NCI-H1417 treated with DMSO at 0.1 percent for 48 hours (cell line): Measurements from ENCODE around the gene MORN5.

Source experiments
- DNase-seq: peaks from one replicate; lab custom pipeline; 2025; lab: John Stamatoyannopoulos, UW

MORN5 gene

DNA sequence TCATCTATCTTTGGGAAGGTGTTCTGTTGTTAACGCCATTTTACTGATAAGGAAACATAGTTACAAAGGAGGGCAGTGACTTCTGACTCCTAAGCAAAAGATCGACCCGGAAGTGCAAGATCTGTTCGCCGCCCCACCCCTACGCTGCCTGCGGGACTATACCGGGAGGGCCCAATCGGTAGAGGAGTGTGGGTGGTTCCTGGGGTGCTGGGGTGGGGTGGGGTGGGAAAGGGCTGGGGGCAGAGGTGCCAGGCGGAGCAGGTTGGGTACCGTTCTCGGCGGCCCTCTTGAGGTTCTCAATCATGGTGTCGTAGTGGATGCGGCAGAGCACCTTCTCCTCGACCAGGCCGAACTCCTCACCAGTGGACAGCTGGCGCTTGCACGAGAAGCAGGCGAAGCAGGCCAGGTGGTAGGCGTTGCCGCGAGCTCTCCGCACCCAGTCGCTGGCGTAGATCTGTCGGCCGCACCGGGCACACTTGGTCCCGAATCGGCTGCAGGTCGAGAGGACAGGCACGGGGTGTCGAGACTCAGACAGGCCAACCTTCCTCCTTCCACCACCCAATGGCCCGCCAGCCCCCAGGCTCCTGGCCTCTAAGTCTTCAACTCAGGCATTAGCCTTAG is 57.2 kb downstream of the MORN5 start:
- DNase-seq: no peak

DNA sequence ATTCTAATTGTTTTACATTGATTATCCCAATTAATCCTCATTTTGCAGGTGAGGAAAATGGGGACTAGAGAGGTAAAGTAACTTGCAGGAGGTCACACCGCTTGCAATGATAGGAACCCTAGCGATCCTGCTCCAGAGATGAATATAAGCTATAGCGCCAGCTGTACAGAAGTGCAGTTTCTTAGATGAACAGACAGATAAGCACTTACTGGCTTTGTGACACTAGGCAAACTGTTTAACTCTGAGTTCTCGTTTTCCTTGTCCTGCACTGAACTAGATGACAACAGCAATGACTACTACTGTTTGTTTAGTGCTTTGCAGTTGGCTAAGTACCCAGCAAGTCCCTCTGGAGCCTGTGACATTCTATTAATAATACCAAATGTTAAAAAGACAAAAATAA is 57.9 kb downstream of the MORN5 start:
- no peak for DNase-seq

DNA sequence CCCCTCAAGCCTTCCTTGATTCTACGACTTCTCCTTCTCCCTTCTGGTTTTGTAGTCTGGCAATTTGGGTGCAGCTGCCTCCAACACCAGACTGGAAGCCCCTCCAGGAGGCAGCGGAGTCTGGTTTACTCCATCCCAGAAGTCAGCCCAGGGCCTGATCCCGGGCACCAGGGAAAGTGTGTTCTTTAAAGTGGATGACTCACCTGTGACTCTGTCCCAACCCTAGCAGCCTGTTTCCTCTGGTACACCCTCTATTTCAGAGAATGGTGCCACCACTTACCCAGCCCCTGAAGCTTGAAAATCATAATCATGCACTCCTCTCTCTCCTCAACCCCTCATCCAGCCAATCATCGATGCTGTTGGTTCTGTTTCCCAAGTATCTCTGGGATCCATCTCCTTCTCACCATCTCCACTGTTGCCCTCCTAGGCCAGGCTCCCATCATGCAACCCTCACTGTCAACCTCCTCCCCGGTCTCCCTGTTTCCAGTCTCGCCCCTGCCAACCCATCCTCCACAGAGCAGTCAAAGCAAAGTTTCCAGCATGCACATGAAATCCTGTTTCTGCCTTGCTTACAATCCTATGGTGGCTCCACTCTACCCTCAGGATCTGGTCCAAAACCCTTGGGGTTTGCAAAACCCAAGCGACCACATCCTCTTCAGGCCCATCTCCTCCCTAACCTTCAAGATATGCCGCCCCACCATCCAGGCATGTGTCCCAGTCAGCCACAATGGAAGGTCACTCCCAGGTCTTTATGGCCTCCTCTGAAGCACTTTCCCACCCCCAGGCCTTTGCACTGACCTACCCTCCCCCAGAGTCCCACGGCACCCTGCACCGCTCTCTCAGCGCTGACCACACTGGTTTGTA is 58.6 kb downstream of the MORN5 start:
- no peak for DNase-seq

DNA sequence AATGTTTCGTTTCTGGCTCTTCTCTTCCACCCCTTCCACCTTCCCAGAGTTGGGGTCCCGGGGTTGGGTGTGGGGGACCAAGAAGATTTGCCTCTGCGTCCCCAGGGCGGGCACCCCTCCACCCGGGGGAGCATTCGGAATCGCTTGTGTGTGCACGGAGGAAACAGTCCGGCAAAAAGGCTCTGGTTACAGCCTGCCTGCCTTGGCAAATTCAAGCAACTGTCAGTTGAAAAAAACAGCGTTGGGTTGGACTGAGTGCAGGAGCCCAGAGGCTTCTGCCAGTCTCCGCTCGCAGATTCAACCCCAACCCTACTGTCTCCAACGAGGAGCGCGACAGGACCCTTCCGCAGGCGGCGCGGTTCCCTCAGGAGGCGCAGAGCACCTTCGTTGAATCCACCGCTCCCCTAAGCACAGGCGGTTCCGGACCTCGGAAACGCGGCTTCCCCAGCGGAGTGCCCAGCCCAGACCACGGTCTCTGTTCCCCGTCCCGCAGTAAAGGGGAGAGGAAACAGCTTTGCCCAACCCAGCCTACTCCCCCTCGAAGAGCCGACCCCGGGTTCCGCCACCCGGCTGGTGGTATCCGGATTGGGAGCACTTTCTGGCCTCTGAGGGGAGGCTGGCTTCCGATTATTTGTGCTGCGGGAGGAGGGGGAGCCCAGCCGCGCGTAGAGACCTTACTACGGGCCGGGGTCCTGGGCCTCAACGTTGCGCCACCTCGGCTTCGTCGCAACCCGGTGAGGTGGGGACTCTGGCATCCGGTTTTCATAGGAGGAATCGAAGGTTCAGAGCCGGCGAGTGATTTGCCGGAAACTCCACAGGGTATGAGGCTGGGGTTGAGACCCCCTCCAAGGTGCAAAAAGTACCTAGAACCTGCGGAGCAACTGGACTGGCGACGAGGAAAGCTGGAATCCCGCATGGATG is 59.5 kb downstream of the MORN5 start:
- no peak for DNase-seq

DNA sequence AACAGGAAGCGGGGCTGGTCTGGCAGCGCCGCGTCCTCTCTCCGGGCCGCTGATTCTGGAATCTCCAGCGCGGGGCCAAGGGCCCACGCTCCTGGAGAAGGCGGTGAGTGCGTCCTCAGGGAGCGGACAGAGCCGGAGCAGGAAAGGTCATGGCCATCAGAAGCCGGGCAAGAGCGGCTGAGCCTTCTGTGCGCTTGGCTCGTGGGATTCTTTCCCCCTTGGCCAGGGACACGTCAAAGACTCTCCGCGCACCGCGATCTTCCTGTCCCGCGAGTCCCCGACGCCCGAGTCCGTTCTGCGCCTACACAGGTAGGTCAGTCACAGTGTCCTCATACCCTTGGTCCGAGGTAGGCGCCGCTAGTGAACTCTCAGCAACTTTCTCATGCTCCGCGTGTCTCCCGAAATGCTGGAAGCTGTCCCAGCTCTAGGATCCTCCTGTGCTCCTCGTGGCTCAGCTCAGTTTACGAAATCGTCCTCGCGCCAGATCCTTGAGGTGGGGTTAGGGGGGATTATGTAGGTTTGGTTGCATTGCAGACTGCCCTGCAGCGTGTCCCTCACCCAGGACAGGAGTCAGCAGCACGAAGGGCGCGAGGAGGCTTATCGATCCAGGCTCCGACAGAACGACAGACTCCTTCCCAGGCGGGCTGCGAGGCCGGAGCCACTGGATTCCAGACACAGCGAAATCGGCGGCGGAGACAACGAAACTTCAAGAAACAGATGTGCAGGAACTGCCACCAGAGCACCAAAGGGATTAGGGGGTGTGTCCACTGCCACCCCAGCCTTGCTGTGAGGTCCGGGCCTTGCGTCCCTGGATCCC is 60.4 kb downstream of the MORN5 start:
- no peak for DNase-seq

DNA sequence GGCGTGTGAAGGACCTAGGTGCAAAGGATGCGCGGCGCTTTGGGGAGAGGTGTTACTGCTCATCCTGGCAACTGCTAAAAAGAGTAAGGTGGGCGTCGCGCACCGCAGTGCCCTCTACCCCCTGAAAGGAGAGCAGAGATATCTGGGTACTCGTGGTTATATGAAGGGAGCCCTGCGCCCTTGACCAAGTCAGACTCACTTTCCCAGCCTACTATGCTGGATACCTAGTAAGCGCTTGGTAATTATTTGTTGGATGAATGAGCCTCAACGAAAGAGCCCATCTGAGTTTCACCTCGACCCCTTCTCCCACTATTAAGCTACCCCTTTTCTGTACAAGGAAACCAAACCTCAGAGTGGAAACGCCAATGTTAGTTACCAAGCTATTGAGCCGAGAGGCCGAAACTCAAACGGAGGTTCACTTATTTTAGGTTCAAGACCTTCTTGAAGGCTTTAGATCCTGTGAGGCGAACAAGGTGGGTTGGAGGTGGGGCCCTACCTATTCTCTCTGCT is 61.0 kb downstream of the MORN5 start:
- no peak for DNase-seq

DNA sequence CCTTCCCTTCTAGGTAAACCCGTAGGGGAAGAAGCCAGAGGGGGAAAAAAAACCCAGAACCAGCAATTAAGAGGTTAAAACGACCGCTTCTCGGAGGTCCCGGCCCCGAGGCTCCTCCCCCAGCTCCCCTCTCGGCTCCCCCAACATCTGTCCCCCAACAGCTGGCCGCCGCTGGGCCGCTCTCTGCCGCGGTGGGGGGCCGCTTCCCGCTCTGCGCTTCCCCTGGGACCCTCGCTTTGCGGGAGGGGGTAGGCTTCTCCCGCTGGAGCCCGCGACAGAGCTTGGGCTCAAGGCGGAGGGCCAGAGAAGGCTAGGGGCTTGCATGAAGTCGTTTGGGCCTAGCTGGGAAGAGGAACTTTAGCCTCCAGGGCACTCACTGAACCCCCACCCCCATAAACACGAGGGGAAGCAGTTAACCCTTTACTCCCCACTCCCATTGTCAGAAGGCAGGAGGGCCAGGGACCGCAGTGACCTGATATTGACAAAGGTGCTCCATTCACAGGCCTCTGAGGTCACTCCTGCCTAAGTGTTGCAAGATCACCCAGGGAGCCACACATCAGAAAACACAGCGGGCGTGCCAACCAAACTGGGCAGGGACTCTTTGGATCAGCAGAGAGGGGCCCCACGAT is 61.6 kb downstream of the MORN5 start:
- no peak for DNase-seq

DNA sequence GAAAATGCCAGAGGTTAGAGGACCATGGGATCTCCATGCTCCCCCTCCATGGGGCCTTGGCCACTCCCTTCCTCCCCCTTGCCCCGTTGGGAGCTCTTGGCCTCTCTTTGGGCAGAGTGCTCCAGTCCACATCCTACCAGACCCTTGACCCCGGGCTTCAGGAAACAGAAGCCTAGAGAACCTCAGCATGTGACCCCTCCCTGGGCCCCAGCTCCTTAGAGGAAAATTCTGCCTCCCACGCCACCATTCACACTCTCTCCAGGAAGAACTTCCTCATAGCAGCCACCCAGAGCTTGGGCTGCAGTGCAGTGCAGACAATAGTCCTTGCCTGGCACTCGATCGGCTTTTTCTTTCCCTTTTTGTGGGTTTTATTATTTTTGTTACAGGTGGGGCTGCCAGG is 63.1 kb downstream of the MORN5 start:
- no peak for DNase-seq

DNA sequence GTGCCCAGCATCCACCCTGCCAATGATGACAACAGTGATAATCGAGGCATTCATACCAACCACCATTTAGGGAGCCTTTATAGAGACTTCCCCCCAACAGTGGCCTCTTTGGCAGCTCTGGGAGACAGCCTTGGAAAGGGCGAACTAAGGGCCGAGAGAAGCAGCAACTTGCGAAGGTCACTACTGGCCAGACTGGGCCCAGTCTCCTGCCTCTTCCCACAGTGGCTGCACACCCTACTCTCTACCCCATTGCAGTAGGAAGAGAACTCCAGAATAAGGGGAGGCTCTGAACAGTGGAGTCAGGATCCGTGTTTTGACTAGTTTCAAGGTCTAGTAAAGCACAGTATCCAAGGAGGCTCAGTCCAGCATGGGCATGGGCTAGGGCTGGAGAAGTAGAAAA is 63.7 kb downstream of the MORN5 start:
- DNase-seq: no peak

DNA sequence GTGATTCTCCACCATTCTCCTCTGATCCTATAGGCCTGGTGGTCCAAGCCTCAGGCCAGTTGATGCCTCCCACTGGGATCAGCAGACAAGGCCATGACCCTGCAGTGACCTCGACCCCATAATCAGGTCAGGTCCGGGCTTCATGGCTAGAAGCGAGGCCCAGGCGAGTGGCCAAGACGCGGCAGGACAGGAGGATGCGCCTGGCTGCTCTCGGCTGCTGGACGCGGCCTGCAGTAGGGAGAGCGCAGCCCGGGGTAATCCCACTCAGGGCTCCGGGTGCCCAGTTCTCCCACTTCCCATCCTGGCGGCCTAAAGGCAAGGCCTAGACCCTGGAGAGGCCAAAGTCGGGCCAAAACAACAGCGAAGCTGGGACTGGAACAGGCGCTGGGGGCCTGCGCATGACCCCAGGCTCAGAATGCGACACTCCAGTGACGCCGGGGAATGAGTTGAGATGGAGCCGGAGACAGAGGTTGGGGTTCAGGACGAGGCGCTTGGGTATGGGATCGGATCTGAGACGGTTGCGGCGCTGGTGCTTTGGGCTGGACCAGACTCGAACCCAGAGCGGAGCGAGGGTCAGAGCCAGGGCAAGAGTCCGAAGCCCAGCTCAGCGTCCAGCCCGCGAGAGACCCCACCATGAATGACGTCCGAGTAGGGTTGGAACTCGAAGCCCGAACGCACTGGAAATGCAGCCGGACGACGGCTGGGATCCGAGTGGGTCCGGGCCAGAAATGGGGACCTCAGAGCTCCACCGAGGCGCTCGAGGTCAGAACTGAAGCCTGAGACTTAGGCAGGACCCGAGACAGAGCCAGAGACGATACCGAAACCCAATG is 65.8 kb downstream of the MORN5 start:
- DNase-seq: no peak

DNA sequence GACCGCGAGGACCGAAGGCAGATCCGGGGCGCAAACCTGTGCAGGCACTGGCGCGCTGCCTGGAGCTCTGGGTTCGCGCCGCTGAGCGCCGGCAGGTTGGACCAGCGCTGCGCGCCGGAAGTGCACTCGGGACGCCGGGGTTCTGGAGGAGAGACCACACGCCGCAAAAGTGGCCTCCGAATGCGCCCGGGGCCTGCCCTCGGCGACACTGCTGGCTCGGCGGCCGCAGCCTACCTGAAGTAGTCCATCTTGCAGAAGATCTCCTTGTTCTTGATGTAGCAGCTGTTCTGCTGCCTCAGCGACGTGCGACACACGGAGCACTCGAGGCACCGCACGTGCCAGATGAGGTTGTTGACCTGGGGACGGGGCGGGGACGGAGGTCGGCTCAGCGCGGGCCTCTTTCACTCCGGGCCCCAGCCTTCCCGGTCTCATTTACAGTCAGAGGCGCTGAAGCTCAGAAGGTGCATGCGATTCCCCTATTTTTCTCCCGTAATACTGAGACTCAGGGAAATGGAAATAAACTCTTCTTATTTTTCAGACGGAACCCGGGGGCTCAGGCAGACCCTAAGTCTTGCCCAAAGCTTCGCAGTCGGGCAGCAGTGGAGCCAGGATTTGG is 66.5 kb downstream of the MORN5 start:
- no peak for DNase-seq

DNA sequence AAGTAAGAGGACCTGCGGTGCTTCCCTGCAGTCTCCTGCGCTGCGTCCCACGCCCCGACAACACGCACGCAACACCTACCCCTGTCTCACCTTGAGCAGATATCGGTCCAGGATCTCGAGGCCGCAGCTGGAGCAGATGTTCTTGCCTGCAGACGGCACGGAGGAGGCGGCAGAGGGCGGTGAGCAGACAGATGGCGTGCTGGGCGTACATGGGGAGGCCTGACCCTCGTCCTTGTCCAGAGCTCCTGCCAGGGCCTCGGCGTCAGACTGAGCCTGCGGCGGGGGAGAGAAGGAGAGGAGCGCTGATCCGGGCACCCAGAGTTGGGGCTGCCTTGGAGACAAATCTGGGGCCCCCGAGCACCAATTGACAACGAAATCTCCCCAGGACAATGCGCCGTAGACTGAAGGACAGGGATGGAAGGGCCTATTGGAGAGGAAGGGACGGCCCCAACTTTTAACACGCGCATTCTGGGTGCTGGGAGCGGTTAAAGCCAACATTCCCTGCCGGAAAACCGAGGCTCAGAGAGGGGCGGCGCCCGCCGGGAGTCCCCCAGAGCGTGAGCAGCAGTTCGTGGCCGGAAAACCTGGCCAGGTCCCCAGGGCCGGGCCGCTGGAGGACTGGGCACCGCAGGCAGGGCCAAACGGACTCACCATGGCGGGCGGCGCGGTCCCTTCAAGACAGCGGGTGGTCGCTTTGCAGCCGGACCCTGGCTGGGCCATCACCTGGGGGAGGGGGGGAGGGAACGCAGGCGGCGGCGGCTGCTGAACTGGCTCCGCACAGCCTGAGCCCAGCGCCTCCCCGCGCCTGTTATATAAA is 67.3 kb downstream of the MORN5 start:
- no peak for DNase-seq

DNA sequence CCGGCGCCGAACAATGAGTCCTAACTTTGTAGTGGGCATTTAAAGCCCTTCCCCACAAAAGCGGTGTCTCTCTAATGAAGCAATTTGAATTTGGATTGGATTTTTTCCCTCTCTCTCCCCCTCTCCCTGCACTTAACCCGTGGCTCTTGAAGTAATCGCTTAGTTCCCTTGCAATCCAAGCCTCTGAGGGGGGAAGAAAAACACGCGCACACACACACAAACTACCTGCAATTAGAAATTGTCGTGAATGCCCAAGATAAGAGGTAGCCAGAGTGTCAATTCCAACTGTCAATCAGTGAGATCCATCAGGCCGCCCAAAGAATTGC is 67.8 kb downstream of the MORN5 start:
- no peak for DNase-seq

DNA sequence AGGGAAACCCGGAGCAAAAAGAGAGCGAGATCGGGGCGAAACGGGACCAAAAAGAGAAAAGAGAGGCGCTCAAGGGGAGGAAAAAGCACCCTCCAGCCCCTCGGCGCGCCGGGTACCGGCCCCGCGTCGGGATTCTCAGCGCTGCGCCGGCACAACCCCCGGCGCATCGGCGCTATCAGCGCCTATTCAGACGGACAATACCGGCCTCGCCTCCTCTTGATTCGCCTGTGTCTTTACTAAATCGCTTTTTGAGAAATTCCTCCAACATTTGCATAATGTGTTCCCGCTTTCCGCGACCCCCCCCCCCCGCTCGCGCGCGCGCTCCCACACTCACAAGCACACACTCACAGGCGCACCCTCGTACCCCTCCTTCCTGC is 68.5 kb downstream of the MORN5 start:
- no peak for DNase-seq

DNA sequence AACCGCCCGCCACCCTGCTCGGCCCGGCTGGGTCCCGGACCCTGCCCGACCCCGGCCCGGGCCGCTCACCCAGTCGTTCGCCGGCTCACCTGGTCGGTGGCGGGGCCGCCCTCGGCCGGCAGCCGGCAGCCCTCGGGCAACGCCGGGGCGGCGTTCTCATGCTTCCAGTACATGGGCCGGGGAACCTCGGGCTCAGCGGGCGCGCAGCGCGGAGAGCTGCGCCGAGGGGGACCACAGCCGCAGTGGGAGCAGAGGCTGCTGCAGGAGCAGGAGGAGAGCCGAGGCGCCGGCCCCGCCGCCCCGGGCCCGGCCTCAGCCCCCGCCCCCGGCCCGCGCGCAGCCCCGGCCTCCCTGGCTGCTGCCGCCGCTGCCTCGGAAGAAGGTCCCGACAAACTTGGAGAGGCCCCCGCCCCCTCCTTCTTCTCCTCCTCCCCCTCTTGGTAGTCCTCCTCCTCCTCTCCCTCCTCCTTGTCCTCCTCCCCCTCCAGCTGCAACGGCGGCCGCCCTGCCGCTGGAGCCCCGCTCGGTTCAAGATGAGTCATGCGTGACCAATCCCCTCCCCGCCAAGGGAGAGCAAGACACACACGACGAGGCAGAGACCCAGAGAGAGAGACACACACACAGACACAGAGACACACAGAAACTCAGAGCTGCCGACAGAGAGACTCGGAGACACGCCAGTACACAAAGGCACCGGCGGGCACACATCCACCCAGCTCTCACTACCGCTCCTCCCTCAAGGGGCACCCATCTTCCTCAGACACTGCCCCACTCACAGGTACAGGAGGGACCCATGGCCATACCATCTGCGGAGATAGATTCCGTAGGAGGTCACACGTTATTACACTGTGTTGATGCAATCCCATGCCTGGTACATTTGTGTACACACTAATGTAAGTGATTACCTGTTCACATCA is 69.1 kb downstream of the MORN5 start, which contains the start of gene LHX6:
LHX6 (minus strand) TSS at position 390 of the 917 bp plus-strand sequence; CDS start at position 173, 217 bp downstream.
- no peak for DNase-seq

DNA sequence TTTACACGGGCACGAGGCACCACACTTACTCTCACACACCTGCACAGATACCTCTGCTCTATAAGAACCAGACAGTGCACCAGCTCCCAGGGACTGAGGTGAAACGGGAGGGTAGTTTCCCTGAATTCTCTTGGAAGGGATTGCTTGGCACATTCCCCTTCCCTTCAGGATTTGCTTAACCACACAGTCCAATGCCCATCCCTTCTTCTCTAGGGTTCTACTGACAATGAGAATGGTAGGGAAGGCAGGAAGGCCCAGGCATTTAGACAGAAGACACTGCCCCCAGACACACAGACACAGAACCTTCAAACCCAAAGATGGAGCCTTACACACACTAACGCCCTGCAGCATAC is 69.8 kb downstream of the MORN5 start:
- DNase-seq: no peak

DNA sequence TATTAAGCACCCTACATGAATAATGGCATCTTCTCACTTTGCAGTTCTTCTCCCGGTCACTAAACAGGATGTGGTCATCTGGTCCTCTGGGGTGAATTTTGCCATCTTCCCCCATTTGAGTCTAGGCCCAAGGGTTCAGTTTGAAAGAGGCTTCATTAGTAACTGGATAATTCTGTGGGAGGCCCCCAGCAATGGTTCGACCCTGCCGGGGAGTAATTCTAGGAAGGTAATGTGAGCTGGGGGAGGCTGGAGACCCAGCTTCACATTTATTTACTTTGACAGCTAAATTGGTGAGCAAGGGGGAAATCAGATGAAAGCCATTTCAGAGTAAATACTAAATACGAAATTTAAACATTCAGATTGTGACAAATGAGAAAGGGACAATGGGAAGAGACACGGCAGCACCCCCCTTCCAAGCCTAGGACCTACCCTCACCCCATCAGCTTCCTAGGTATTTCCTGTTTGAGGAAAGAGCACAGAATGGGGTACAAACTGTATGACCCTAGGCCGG is 73.1 kb downstream of the MORN5 start:
- no peak for DNase-seq
